ENCODE results near the gene CD300C. TPM values are rescaled to one million over a fixed set of nuclear protein-coding genes. Genes with fewer than 3 reads are reported as not detected.

The CD300C gene
- total RNA-seq, 6 donors from 2014 or later = 0.98 to 19.4 (median 9.7) TPM

- Histone ChIP-seq H3K27ac (no peak overlapping the region), H3K36me3 (no peaks in the 10 kb centered on the region), H3K9me3 (no peaks in the 10 kb centered on the region), H3K27me3 (no peaks in the 10 kb centered on the region), H3K4me3 (no peak overlapping the region), H3K4me1 (peaks cover 0 to 6% (median 0%) of the 10 kb centered on the region in 4 donors)
- ATAC-seq (ENCODE audit: low FRiP score in 2 of 2) (no peak), DNase-seq (no peak)
- whole genome bisulfite sequencing, 2 donors = 84 to 92% methylated on average over 3 of the region's 3 CpGs
- TF ChIP-seq EP300 (IDR thresholded peaks at IDR 0.05) (no peak), POLR2A (IDR thresholded peaks at IDR 0.05) (no peak), POLR2AphosphoS5 (IDR thresholded peaks at IDR 0.05) (no peak), CTCF (IDR thresholded peaks at IDR 0.05) (no peak)
Measured at GRCh38 chr17:74516561-74517328, 29.2 kb downstream of the CD300C start.

GRCh38 chr17:74515941-74516340 is 30.0 kb downstream of the CD300C start:
- ATAC-seq (ENCODE audit: low FRiP score in 2 of 2) (no peak), DNase-seq (no peak)
- Histone ChIP-seq H3K9me3 (no peaks in the 10 kb centered on the region), H3K4me3 (no peak overlapping the region), H3K27ac (no peak overlapping the region), H3K4me1 (peaks cover 0 to 6% (median 0%) of the 10 kb centered on the region in 4 donors), H3K27me3 (no peaks in the 10 kb centered on the region), H3K36me3 (no peaks in the 10 kb centered on the region)
- 74 to 84% methylated on average over 4 of the region's 4 CpGs for WGBS, 2 donors
- TF ChIP-seq POLR2AphosphoS5 (IDR thresholded peaks at IDR 0.05) (no peak), POLR2A (IDR thresholded peaks at IDR 0.05) (no peak)

GRCh38 chr17:74514632-74515334 is 31.1 kb downstream of the CD300C start:
- peaks cover 0 to 6% (median 0%) of the 10 kb centered on the region in 4 donors for H3K4me1 ChIP-seq
- no peak for DNase-seq
- no peaks in the 10 kb centered on the region for H3K9me3 ChIP-seq
- no peak for ATAC-seq (ENCODE audit: low FRiP score in 2 of 2)
- H3K27me3 ChIP-seq = no peaks in the 10 kb centered on the region
- WGBS, 2 donors = 92 to 95% methylated on average over 10 of the region's 10 CpGs
- no peaks in the 10 kb centered on the region for H3K36me3 ChIP-seq
- no peak for TF ChIP-seq POLR2AphosphoS5 (IDR thresholded peaks at IDR 0.05)
- no peak for TF ChIP-seq CTCF (IDR thresholded peaks at IDR 0.05)
- TF ChIP-seq EP300 (IDR thresholded peaks at IDR 0.05) = no peak
- TF ChIP-seq POLR2A (IDR thresholded peaks at IDR 0.05) = no peak
- H3K4me3 ChIP-seq = no peak overlapping the region
- no peak overlapping the region for H3K27ac ChIP-seq

- TF ChIP-seq POLR2A (IDR thresholded peaks at IDR 0.05) (no peak), POLR2AphosphoS5 (IDR thresholded peaks at IDR 0.05) (no peak), EP300 (IDR thresholded peaks at IDR 0.05) (no peak), CTCF (IDR thresholded peaks at IDR 0.05) (no peak)
- H3K4me3 ChIP-seq = no peak overlapping the region
- H3K27me3 ChIP-seq = no peaks in the 10 kb centered on the region
- H3K36me3 ChIP-seq = no peaks in the 10 kb centered on the region
- H3K9me3 ChIP-seq = no peaks in the 10 kb centered on the region
- ATAC-seq (ENCODE audit: low FRiP score in 2 of 2) (no peak), DNase-seq (no peak)
- H3K27ac ChIP-seq = peak overlapping the region in 1 of 4 donors; percentile 73
- H3K4me1 ChIP-seq = peaks cover 0 to 6% (median 0%) of the 10 kb centered on the region in 4 donors
- 62 to 96% methylated on average over 3 of the region's 3 CpGs for WGBS, 2 donors
Measured at GRCh38 chr17:74513987-74514631, 31.8 kb downstream of the CD300C start.

- H3K4me3 ChIP-seq = no peak overlapping the region
- H3K27me3 ChIP-seq = no peaks in the 10 kb centered on the region
- ATAC-seq (ENCODE audit: low FRiP score in 2 of 2) (peak; percentile 51 to 77), DNase-seq (peak in 1 of 2 donors; percentile 50)
- H3K4me1 ChIP-seq = peaks cover 0 to 6% (median 0%) of the 10 kb centered on the region in 4 donors
- WGBS, 2 donors = 60 to 67% methylated on average over 7 of the region's 7 CpGs
- H3K36me3 ChIP-seq = no peaks in the 10 kb centered on the region
- H3K9me3 ChIP-seq = no peaks in the 10 kb centered on the region
- peak overlapping the region in 2 of 4 donors; percentile 24 to 73 for H3K27ac ChIP-seq
- TF ChIP-seq POLR2A (IDR thresholded peaks at IDR 0.05) = peak in 1 of 4 donors; percentile 14
- peak in 1 of 4 donors; percentile 20 for TF ChIP-seq EP300 (IDR thresholded peaks at IDR 0.05)
- no peak for TF ChIP-seq CTCF (IDR thresholded peaks at IDR 0.05)
- peak in 1 of 2 donors; percentile 8 for TF ChIP-seq POLR2AphosphoS5 (IDR thresholded peaks at IDR 0.05)
Measured at GRCh38 chr17:74512624-74513091, 33.3 kb downstream of the CD300C start.

Data from upper lobe of left lung (tissue), 6 donors.